ENCODE data around the gene PTCH1.

Gene PTCH1

GRCh38 chr9:95440447-95440846 is 76.3 kb downstream of the PTCH1 start:
- DNase-seq (ENCODE audit: low read depth in 2 of 2): no peak

- no peak for DNase-seq (ENCODE audit: low read depth in 2 of 2)
Measured at GRCh38 chr9:95438561-95439357, 78.0 kb downstream of the PTCH1 start.

GRCh38 chr9:95437559-95437958 is 79.2 kb downstream of the PTCH1 start:
- DNase-seq (ENCODE audit: low read depth in 2 of 2): no peak

GRCh38 chr9:95436416-95436815 is 80.4 kb downstream of the PTCH1 start:
- DNase-seq (ENCODE audit: low read depth in 2 of 2): no peak

GRCh38 chr9:95435074-95435728 is 81.6 kb downstream of the PTCH1 start:
- DNase-seq (ENCODE audit: low read depth in 2 of 2): no peak

- no peak for DNase-seq (ENCODE audit: low read depth in 2 of 2)
Measured at GRCh38 chr9:95434116-95435073, 82.4 kb downstream of the PTCH1 start.

- no peak for DNase-seq (ENCODE audit: low read depth in 2 of 2)
Measured at GRCh38 chr9:95433096-95433819, 83.5 kb downstream of the PTCH1 start.

- DNase-seq (ENCODE audit: low read depth in 2 of 2): no peak
Measured at GRCh38 chr9:95431286-95431685, 85.5 kb downstream of the PTCH1 start.

- no peak for DNase-seq (ENCODE audit: low read depth in 2 of 2)
Measured at GRCh38 chr9:95429948-95430620, 86.7 kb downstream of the PTCH1 start.

GRCh38 chr9:95429096-95429495 is 87.7 kb downstream of the PTCH1 start:
- DNase-seq (ENCODE audit: low read depth in 2 of 2): no peak

GRCh38 chr9:95425910-95426551 is 90.7 kb downstream of the PTCH1 start:
- DNase-seq (ENCODE audit: low read depth in 2 of 2): no peak

- no peak for DNase-seq (ENCODE audit: low read depth in 2 of 2)
Measured at GRCh38 chr9:95422650-95423049, 94.1 kb downstream of the PTCH1 start.

- DNase-seq (ENCODE audit: low read depth in 2 of 2): no peak
Measured at GRCh38 chr9:95420518-95420917, 96.3 kb downstream of the PTCH1 start.

- no peak for DNase-seq (ENCODE audit: low read depth in 2 of 2)
Measured at GRCh38 chr9:95419444-95419843, 97.3 kb downstream of the PTCH1 start.

- DNase-seq (ENCODE audit: low read depth in 2 of 2): no peak
Measured at GRCh38 chr9:95415158-95415557, 101.6 kb downstream of the PTCH1 start.

- DNase-seq (ENCODE audit: low read depth in 2 of 2): no peak
Measured at GRCh38 chr9:95413793-95414192, 103.0 kb downstream of the PTCH1 start.

- no peak for DNase-seq (ENCODE audit: low read depth in 2 of 2)
Measured at GRCh38 chr9:95411054-95411892, 105.5 kb downstream of the PTCH1 start.

- DNase-seq (ENCODE audit: low read depth in 2 of 2): no peak
Measured at GRCh38 chr9:95409650-95410426, 106.9 kb downstream of the PTCH1 start.

- no peak for DNase-seq (ENCODE audit: low read depth in 2 of 2)
Measured at GRCh38 chr9:95407524-95407923, 109.2 kb downstream of the PTCH1 start.
